Fibroblast of lung (primary cell): ENCODE results near the gene POLN. TPM values are rescaled to one million over a fixed set of nuclear protein-coding genes. Genes with fewer than 3 reads are reported as not detected.

ENCODE experiments used
- DNase-seq, 2 donors: peaks; one replicate each; pipeline versions ENCODE4 v3.0.0 to v3.0.0-alpha.2; 2010; ENCODE audit warnings: low read depth in 2 of 2
- H2AFZ ChIP-seq: 2 replicates; pipeline ENCODE4 v1.5.1; 2012; ENCODE audit warnings: low read length, control low read depth, inconsistent platforms
- H3K27ac ChIP-seq: 2 replicates; pipeline ENCODE4 v1.5.1; 2011; ENCODE audit warnings: low read length, control low read depth; ENCODE audit not compliant: insufficient read depth
- H3K27me3 ChIP-seq: 2 replicates; pipeline ENCODE4 v1.5.1; 2011; ENCODE audit warnings: mild to moderate bottlenecking, low read length; ENCODE audit not compliant: control insufficient read depth, insufficient read depth
- H3K36me3 ChIP-seq: 2 replicates; pipeline ENCODE4 v1.5.1; 2011; ENCODE audit warnings: low read length; ENCODE audit not compliant: control insufficient read depth, insufficient read depth
- H3K4me1 ChIP-seq: 2 replicates; pipeline ENCODE4 v1.5.1; 2011; ENCODE audit warnings: low read length; ENCODE audit not compliant: control insufficient read depth, insufficient read depth; ENCODE audit errors: extremely low read depth
- H3K4me2 ChIP-seq: 2 replicates; pipeline ENCODE4 v1.5.1; 2011; ENCODE audit warnings: low read length, control low read depth; ENCODE audit not compliant: insufficient read depth; ENCODE audit errors: extremely low read depth
- H3K4me3 ChIP-seq, 4 experiments: fragments of 200-600 bp in 1 of 4; sonication (generic) in 1 of 4; replicated peaks in 1 of 4; 2 replicates each; pipeline ENCODE4 v1.5.1; 2011 to 2016; ENCODE audit warnings: low read length in 4 of 4, low read depth in 3 of 4, mild to moderate bottlenecking in 3 of 4, control low read depth in 2 of 4, inconsistent platforms in 1 of 4, mixed read lengths in 1 of 4; ENCODE audit not compliant: insufficient read depth in 1 of 4; ENCODE audit errors: control extremely low read depth in 1 of 4
- H3K79me2 ChIP-seq: 2 replicates; pipeline ENCODE4 v1.5.1; 2012; ENCODE audit warnings: mild to moderate bottlenecking, low read length, inconsistent platforms; ENCODE audit not compliant: control insufficient read depth, insufficient read depth
- H3K9ac ChIP-seq: 2 replicates; pipeline ENCODE4 v1.5.1; 2011; ENCODE audit warnings: mild to moderate bottlenecking, low read length, control low read depth; ENCODE audit not compliant: insufficient read depth
- H3K9me3 ChIP-seq: 2 replicates; pipeline ENCODE4 v1.5.1; 2012; ENCODE audit warnings: low read depth, low read length; ENCODE audit not compliant: control insufficient read depth, insufficient read depth
- H4K20me1 ChIP-seq: 2 replicates; pipeline ENCODE4 v1.5.1; 2011; ENCODE audit warnings: low read length; ENCODE audit not compliant: control insufficient read depth, insufficient read depth; ENCODE audit errors: extremely low read depth
- CTCF ChIP-seq, 2 donors: IDR thresholded peaks in 1 of 2; conservative IDR thresholded peaks in 1 of 2; 1 replicate in 1 of 2; 2 replicates in 1 of 2; pipeline ENCODE4 v1.5.1; 2011 to 2012; ENCODE audit warnings: low read length in 2 of 2, control low read depth in 1 of 2, inconsistent platforms in 1 of 2, low read depth in 1 of 2, mild to moderate bottlenecking in 1 of 2
- EZH2 ChIP-seq: IDR thresholded peaks from 2 replicates; pipeline ENCODE4 v1.5.1; 2012; ENCODE audit warnings: low read length, control low read depth, mild to moderate bottlenecking; ENCODE audit errors: missing control alignments
- polyA plus RNA-seq, 2 donors: library from polyadenylated mRNA; depleted of rRNA in 1 of 2; stranded (reverse) in 1 of 2; unstranded in 1 of 2; fragments of >200 nt; gene quantifications; 2 replicates each; pipeline ENCODE4 v1.2.1, GENCODE V29; 2011 to 2012; ENCODE audit warnings: missing spikeins in 1 of 2
- total RNA-seq: library from RNA; depleted of rRNA; stranded (reverse); fragments of >200 nt; gene quantifications from 2 replicates; pipeline ENCODE4 v1.2.1, GENCODE V29; 2014

POLN gene
- total and polyA plus RNA-seq, 2 donors (not counting 1 experiment from before 2014, with no cell fraction given), result 0.58 to 5.6 TPM

GRCh38 chr4:2067446-2068197, 174.3 kb downstream of the POLN start:
- Histone ChIP-seq H3K27ac (no peak overlapping the region), H2AFZ (no peak overlapping the region), H3K4me2 (no peak overlapping the region), H3K27me3 (no peaks in the 10 kb centered on the region), H3K9ac (no peak overlapping the region), H3K9me3 (no peaks in the 10 kb centered on the region), H3K36me3 (no peaks in the 10 kb centered on the region), H3K79me2 (no peaks in the 10 kb centered on the region), H3K4me3 (no peak overlapping the region), H4K20me1 (no peaks in the 10 kb centered on the region), H3K4me1 (no peaks in the 10 kb centered on the region)
- TF ChIP-seq EZH2 (no peak), CTCF (conservative IDR thresholded peaks at IDR 0.05 in 1 of 2, IDR thresholded peaks at IDR 0.05 in 1 of 2; ENCODE audit: low read depth in 1 of 2, low read length in 2 of 2) (no peak)
- no peak for DNase-seq

- Histone ChIP-seq H3K79me2 (no peaks in the 10 kb centered on the region), H2AFZ (no peak overlapping the region), H3K4me1 (no peaks in the 10 kb centered on the region), H3K4me2 (no peak overlapping the region), H3K27ac (no peak overlapping the region), H3K9me3 (no peaks in the 10 kb centered on the region), H4K20me1 (no peaks in the 10 kb centered on the region), H3K4me3 (no peak overlapping the region), H3K9ac (no peak overlapping the region), H3K36me3 (no peaks in the 10 kb centered on the region), H3K27me3 (no peaks in the 10 kb centered on the region)
- DNase-seq, result no peak
- TF ChIP-seq EZH2 (no peak), CTCF (conservative IDR thresholded peaks at IDR 0.05 in 1 of 2, IDR thresholded peaks at IDR 0.05 in 1 of 2; ENCODE audit: low read depth in 1 of 2, low read length in 2 of 2) (no peak)
These were observed 175.1 kb downstream of the POLN start for GRCh38 chr4:2066571-2067445.

GRCh38 chr4:2066011-2066551, 175.8 kb downstream of the POLN start:
- H3K27ac ChIP-seq, result no peak overlapping the region
- H4K20me1 ChIP-seq, result no peaks in the 10 kb centered on the region
- H3K4me3 ChIP-seq, result no peak overlapping the region
- no peaks in the 10 kb centered on the region for H3K79me2 ChIP-seq
- no peak overlapping the region for H3K4me2 ChIP-seq
- no peak for TF ChIP-seq CTCF (conservative IDR thresholded peaks at IDR 0.05 in 1 of 2, IDR thresholded peaks at IDR 0.05 in 1 of 2; ENCODE audit: low read depth in 1 of 2, low read length in 2 of 2)
- TF ChIP-seq EZH2, result no peak
- H3K27me3 ChIP-seq, result no peaks in the 10 kb centered on the region
- H3K36me3 ChIP-seq, result no peaks in the 10 kb centered on the region
- no peaks in the 10 kb centered on the region for H3K9me3 ChIP-seq
- H3K4me1 ChIP-seq, result no peaks in the 10 kb centered on the region
- H3K9ac ChIP-seq, result no peak overlapping the region
- no peak overlapping the region for H2AFZ ChIP-seq
- no peak for DNase-seq
